ENCODE data around the gene PTPRM. TPM values are rescaled to one million over a fixed set of nuclear protein-coding genes. Genes with fewer than 3 reads are reported as not detected.

Gene PTPRM
- total RNA-seq, 1 experiment from 2014 or later, result 1.6 TPM

DNA sequence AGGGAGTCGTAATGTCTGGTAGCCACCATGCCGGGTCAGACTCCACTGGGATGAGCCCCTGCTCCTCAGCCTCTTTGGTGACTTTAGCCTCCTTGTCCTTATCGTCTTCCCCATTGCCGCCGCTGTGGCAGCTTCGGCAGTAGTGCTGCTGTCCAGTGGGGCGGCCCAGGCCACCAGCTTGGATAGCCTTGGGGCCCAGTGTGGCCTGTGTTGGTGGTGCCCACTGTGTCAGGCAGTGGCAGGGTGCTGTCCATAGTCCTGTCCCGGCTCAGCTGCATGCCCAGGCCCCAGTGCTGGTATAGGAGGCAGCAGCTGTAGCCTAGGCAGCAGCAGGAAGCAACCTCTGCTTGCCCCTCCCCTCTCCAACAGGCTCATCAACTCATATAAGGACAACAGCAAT lies 845.0 kb downstream of the PTPRM start:
- no peaks in the 10 kb centered on the region for H3K36me3 ChIP-seq (ENCODE audit: control insufficient read depth, insufficient read depth, low read length)
- ATAC-seq, result no peak
- POLR2A ChIA-PET, result no interaction called here
- no peak for DNase-seq (ENCODE audit: low read depth, low spot score)
- no TSS peak for BruUV-seq (replicated peaks)
- H3K27ac ChIP-seq (ENCODE audit: low read length), result no peak overlapping the region
- H3K4me3 ChIP-seq (ENCODE audit: low read depth in 2 of 2, low read length in 2 of 2), result no peak overlapping the region
- H3K9me3 ChIP-seq (ENCODE audit: control insufficient read depth, insufficient read depth, low read depth, low read length), result peaks cover 4% of the 10 kb centered on the region; the same call in 1 of the 2 replicates
- no peaks in the 10 kb centered on the region for H3K4me1 ChIP-seq (ENCODE audit: control insufficient read depth, insufficient read depth, low read length)
- H3K27me3 ChIP-seq (ENCODE audit: control insufficient read depth, insufficient read depth, low read length), result no peaks in the 10 kb centered on the region
- intact Hi-C loops (cut with micrococcal nuclease; ENCODE audit: unreplicated experiment) (no loop called here), in situ Hi-C loops (cut with HindIII; ENCODE audit: low pct_unique_long_range_greater_than_20kb, low sequenced_read_pairs) (no loop called here)
- TF ChIP-seq, protein P1, sequence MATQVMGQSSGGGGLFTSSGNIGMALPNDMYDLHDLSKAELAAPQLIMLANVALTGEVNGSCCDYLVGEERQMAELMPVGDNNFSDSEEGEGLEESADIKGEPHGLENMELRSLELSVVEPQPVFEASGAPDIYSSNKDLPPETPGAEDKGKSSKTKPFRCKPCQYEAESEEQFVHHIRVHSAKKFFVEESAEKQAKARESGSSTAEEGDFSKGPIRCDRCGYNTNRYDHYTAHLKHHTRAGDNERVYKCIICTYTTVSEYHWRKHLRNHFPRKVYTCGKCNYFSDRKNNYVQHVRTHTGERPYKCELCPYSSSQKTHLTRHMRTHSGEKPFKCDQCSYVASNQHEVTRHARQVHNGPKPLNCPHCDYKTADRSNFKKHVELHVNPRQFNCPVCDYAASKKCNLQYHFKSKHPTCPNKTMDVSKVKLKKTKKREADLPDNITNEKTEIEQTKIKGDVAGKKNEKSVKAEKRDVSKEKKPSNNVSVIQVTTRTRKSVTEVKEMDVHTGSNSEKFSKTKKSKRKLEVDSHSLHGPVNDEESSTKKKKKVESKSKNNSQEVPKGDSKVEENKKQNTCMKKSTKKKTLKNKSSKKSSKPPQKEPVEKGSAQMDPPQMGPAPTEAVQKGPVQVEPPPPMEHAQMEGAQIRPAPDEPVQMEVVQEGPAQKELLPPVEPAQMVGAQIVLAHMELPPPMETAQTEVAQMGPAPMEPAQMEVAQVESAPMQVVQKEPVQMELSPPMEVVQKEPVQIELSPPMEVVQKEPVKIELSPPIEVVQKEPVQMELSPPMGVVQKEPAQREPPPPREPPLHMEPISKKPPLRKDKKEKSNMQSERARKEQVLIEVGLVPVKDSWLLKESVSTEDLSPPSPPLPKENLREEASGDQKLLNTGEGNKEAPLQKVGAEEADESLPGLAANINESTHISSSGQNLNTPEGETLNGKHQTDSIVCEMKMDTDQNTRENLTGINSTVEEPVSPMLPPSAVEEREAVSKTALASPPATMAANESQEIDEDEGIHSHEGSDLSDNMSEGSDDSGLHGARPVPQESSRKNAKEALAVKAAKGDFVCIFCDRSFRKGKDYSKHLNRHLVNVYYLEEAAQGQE (IDR thresholded peaks at IDR 0.05; ENCODE audit: insufficient read depth in 1 of 2, low read depth in 2 of 2, low read length in 1 of 2), result no peak
- TF ChIP-seq TCF7L2 (IDR thresholded peaks at IDR 0.05; ENCODE audit: low read depth, low read length) (no peak), POLR2AphosphoS5 (IDR thresholded peaks at IDR 0.05; ENCODE audit: low read depth, low read length) (no peak), SIN3A (IDR thresholded peaks at IDR 0.05; ENCODE audit: borderline replicate concordance, insufficient read depth, low read depth, low read length) (no peak)
- TF ChIP-seq, protein P2, sequence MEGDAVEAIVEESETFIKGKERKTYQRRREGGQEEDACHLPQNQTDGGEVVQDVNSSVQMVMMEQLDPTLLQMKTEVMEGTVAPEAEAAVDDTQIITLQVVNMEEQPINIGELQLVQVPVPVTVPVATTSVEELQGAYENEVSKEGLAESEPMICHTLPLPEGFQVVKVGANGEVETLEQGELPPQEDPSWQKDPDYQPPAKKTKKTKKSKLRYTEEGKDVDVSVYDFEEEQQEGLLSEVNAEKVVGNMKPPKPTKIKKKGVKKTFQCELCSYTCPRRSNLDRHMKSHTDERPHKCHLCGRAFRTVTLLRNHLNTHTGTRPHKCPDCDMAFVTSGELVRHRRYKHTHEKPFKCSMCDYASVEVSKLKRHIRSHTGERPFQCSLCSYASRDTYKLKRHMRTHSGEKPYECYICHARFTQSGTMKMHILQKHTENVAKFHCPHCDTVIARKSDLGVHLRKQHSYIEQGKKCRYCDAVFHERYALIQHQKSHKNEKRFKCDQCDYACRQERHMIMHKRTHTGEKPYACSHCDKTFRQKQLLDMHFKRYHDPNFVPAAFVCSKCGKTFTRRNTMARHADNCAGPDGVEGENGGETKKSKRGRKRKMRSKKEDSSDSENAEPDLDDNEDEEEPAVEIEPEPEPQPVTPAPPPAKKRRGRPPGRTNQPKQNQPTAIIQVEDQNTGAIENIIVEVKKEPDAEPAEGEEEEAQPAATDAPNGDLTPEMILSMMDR (IDR thresholded peaks at IDR 0.05), result no peak
- CTCF ChIA-PET, result no interaction called here

GRCh38 chr18:8413189-8413588 lies 846.1 kb downstream of the PTPRM start:
- no peak overlapping the region for H3K4me3 ChIP-seq (ENCODE audit: low read depth in 2 of 2, low read length in 2 of 2)
- peaks cover 4% of the 10 kb centered on the region; the same call in 1 of the 2 replicates for H3K9me3 ChIP-seq (ENCODE audit: control insufficient read depth, insufficient read depth, low read depth, low read length)
- TF ChIP-seq POLR2AphosphoS5 (IDR thresholded peaks at IDR 0.05; ENCODE audit: low read depth, low read length), result no peak
- TF ChIP-seq, protein P2 (IDR thresholded peaks at IDR 0.05), result no peak
- no peak for TF ChIP-seq SIN3A (IDR thresholded peaks at IDR 0.05; ENCODE audit: borderline replicate concordance, insufficient read depth, low read depth, low read length)
- TF ChIP-seq TCF7L2 (IDR thresholded peaks at IDR 0.05; ENCODE audit: low read depth, low read length), result no peak
- TF ChIP-seq, protein P1 (IDR thresholded peaks at IDR 0.05; ENCODE audit: insufficient read depth in 1 of 2, low read depth in 2 of 2, low read length in 1 of 2), result no peak
- POLR2A ChIA-PET, result no interaction called here
- H3K27me3 ChIP-seq (ENCODE audit: control insufficient read depth, insufficient read depth, low read length), result no peaks in the 10 kb centered on the region
- H3K27ac ChIP-seq (ENCODE audit: low read length), result no peak overlapping the region
- CTCF ChIA-PET, result no interaction called here
- no peak for ATAC-seq
- in situ Hi-C loops (cut with HindIII; ENCODE audit: low pct_unique_long_range_greater_than_20kb, low sequenced_read_pairs) (no loop called here), intact Hi-C loops (cut with micrococcal nuclease; ENCODE audit: unreplicated experiment) (no loop called here)
- no peaks in the 10 kb centered on the region for H3K36me3 ChIP-seq (ENCODE audit: control insufficient read depth, insufficient read depth, low read length)
- DNase-seq (ENCODE audit: low read depth, low spot score), result no peak
- BruUV-seq (replicated peaks), result no TSS peak
- H3K4me1 ChIP-seq (ENCODE audit: control insufficient read depth, insufficient read depth, low read length), result no peaks in the 10 kb centered on the region

Data from Panc1 (cell line).